HEK293T (cell line): ENCODE results near the gene RASSF8.

Source experiments
- BHLHE40 ChIP-seq: fragments of 450-650 bp; IDR thresholded peaks from 2 replicates; pipeline ENCODE4 v1.6.1; 2016; ENCODE audit warnings: mild to moderate bottlenecking, moderate library complexity, borderline replicate concordance
- CTBP1 ChIP-seq: fragments of 450-650 bp; IDR thresholded peaks from 2 replicates; pipeline ENCODE4 v1.6.1; 2016; ENCODE audit warnings: borderline replicate concordance
- ELF4 ChIP-seq: fragments of 450-650 bp; IDR thresholded peaks from 2 replicates; pipeline ENCODE4 v1.6.1; 2017; ENCODE audit warnings: antibody characterized with exemption
- FOXA1 ChIP-seq: fragments of 450-650 bp; IDR thresholded peaks from 2 replicates; pipeline ENCODE4 v1.6.1; 2016; ENCODE audit warnings: mild to moderate bottlenecking
- NFRKB ChIP-seq: fragments of 450-650 bp; IDR thresholded peaks from 2 replicates; pipeline ENCODE4 v1.6.1; 2016; ENCODE audit warnings: mild to moderate bottlenecking, moderate library complexity
- SP1 ChIP-seq: fragments of 450-650 bp; IDR thresholded peaks from 2 replicates; pipeline ENCODE4 v1.6.1; 2017
- TARDBP ChIP-seq: fragments of 450-650 bp; IDR thresholded peaks from 2 replicates; pipeline ENCODE4 v1.6.1; 2016
- TF ChIP-seq, protein P1 (sequence below): fragments of 450-650 bp; IDR thresholded peaks from 2 replicates; pipeline ENCODE4 v1.6.1; 2016

- TF ChIP-seq CTBP1 (no peak), FOXA1 (no peak), TARDBP (no peak), ELF4 (no peak), NFRKB (no peak), BHLHE40 (no peak), SP1 (no peak)
- TF ChIP-seq, protein P1, sequence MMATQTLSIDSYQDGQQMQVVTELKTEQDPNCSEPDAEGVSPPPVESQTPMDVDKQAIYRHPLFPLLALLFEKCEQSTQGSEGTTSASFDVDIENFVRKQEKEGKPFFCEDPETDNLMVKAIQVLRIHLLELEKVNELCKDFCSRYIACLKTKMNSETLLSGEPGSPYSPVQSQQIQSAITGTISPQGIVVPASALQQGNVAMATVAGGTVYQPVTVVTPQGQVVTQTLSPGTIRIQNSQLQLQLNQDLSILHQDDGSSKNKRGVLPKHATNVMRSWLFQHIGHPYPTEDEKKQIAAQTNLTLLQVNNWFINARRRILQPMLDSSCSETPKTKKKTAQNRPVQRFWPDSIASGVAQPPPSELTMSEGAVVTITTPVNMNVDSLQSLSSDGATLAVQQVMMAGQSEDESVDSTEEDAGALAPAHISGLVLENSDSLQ: no peak
These were observed 142.3 kb downstream of the RASSF8 start for GRCh38 chr12:26100666-26101349.
